GM19452 (cell line): ENCODE results near the gene CD28.

Experiments used
- ATAC-seq: cut with Tn5 transposase; IDR thresholded peaks from one replicate; pipeline ENCODE4 v1.9.1; 2021; ENCODE audit not compliant: unreplicated experiment

The CD28 gene

DNA sequence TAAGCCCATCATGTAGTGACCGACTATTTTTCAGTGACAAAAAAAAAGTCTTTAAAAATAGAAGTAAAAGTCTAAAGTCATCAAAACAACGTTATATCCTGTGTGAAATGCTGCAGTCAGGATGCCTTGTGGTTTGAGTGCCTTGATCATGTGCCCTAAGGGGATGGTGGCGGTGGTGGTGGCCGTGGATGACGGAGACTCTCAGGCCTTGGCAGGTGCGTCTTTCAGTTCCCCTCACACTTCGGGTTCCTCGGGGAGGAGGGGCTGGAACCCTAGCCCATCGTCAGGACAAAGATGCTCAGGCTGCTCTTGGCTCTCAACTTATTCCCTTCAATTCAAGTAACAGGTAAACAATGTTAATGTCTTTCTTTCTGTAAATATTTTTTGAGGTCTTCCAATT is at the start of gene CD28:
Gene CD28, plus strand, starts transcription at position 237 of the 400 bp plus-strand sequence. Its CDS starts 58 bp downstream, at position 295.
- peak; percentile 100 for ATAC-seq

DNA sequence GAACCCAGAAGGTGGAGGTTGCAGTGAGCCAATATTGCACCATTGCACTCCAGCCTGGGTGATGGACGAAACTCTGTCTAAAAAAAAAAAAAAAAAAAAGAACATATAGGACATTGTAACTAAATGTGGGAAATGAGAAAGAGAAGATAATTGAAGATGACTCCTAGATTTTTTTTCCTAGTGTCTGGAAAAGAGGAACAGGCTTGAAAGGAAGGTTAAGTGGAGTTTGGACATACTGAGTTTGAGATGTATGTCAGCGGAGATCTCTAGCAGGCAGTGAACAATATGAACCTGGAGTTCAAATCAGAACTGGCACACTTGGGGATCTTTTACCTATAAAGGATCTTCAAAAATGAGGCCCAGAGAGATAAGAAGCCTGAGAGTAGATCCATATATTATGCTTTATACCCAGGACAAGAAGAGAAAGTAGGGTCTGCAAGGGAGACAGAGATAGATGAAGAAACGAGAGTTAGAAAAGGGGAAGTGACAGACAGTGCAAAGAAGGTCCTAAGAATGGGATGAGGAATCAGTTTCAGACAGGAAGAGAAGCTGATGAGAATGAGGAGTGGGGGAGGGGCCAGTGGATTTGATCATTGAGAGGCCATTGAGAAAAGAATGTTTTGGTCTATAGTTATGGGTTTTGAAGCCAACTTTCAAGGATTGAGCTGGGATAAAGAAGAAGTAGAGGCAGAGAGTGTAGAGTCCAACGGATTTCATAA is 46.9 kb upstream of the CD28 start:
- ATAC-seq, result peak; percentile 61

DNA sequence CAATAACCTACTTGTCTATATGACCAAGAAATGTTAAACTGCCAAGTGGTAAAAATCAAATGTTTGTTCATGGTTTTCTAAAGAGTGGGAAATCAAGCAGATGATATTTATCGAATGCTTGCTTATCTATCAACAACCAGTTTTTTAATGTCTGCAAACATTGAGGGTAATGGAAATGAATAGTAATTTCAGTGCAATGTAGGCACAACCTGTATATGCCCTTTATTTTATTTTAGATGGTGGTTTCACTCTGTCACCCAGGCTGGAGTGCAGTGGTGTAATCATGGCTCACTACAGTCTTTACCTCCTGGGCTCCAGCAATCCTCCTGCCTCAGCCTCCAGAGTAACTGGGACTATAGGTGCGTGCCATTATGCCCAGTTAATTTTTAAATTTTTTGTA is 46.0 kb upstream of the CD28 start:
- no peak for ATAC-seq

DNA sequence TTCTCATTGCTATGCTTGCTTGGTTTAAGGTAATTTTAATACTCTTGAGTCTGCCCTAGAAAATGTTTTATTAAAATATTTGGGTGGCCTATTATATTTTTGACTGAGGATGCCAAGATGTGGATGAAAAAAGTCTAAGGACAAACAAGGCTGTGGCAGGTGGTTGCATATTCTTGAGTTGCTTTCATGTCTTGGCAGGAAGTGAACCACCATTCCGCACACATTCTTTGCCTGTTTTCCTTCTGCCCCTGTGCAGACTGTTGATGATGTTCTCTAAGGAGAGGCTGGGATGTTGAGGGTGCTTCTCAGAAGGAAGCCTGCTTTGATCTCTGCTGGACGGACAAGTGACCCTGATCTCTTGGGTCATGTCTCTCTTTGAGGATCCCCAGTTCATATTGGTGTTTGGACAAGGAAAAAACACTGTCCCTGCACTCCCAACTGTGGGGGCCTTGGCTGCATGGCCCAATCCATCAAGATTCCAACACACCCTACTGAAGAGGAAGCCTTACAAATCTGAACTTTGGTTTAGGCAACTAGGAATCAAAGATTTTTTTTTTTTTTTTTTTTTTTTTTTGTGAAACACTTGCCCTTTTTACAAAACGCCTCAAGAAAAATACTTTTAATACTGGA is 45.0 kb upstream of the CD28 start:
- no peak for ATAC-seq

DNA sequence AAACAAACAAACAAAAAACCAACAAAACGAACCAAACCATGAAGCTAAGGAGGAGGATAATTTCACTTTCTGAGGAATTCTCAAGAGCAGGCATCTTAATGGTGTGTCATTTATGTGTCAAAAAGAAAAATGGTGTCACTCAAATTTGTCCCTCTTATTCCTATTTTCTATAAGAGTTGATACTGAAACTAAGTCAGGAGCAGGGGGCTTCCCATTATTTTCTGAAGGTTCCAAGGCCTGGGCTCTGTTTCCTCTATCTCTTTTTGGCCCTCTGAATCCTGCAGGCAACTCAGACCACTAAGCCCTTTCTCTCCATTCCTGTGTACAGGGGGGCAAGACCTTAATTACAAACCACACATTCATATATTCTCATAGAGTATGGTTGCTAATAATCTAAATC is 44.0 kb upstream of the CD28 start:
- no peak for ATAC-seq

DNA sequence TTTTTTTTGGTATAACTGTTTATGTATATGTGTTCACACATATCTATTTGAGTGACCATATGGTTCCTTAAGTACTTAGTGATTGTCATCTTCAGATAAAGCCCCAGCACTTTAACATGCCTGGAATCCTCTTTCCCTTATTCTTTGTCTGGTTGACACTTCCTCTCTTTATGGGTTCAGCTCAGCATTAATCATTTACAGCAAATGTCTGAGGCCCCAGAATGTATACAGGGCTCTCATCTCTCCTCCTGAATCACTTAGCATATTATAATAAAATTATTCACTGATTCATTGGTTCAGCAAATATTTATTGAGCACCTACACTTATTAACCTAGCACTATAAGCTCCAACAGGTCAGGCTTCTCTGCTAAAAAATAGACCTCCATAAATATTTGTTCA is 43.5 kb upstream of the CD28 start:
- no peak for ATAC-seq

DNA sequence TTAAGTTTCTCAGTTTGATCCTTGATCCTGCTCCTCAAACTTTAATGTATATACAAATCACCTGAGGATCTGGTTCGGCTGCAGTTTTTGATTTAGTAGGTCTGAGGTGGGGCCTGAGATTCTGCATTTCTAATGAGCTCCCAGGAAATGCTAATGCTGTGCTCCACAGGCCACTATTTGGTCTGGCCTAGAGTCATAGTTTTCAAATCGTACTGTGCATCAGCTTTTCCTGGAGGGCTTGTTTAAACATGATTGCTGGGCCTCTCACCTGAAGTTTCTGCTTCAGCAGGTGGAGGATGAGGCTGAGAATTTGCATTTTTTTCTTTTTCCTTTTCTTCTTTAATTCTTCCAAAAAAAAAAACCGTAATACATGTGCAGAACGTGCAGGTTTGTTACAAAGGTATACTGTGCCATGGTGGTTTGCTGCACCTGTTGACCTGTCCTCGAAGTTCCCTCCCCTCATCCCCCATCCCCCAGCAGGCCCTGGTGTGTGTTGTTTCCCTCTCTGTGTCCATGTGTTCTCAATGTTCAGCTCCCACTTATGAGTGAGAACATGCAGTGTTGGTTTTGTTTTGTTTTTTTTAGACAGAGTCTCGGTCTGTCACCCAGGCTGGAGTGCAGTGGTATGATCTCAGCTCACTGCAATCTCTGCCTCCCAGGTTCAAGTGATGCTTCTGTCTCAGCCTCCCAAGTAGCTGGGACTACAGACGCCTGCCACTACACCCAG is 42.2 kb upstream of the CD28 start:
- no peak for ATAC-seq

DNA sequence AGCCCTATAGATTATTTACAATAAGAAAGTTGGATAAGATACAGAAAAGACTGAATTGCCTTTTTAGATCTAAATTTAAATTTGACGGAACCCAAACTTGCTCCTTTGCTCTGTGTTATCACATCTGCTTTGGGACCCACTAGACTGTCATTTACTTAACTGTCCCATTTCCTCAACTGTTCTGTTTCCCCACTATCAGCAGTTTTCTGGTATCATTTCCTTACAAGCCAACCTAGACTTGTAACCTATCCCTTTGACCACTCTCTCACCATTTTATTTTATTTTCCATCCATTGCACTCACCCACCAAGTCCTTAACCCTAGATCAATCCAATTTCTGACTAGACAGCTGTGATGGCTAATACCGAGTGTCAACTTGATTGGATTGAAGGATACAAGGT is 38.6 kb upstream of the CD28 start:
- ATAC-seq, result no peak

DNA sequence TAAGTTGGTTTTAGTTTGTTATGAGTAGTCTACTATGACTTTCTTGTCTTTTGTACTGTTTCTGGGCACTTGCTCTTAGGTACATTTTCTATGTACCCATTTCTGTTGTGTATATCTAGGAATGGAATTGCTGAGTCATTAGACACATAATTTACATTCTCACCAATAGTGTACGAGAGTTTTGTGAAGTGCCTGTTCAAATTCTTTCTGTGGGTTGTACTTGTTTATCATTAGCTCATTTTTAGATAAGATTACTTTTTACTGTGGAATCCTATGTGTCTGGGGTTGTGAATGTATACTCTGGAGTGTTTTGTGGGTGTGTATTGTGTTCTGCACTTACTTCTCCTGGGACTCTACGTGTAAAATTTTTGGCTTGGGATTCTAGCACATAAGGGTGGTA is 36.6 kb upstream of the CD28 start:
- no peak for ATAC-seq

DNA sequence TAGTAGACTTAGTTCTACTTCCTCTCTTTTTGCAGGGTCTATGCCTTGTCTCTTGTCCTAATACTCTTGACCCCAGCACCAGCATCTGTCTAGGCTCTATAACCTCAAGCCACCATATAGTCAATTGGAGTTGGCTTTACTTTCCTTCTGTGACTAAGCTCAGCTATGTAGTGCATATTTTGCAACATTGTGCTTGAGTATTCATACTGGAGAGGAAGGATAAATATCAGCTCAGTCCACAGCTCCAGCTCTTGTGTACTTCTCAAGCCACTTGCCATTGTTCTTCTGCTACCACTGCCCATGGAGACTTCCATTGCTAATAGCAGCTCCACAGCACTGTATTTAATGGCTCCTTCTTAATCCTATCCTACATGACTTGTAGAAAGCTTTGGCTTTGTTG is 35.5 kb upstream of the CD28 start:
- ATAC-seq, result no peak

DNA sequence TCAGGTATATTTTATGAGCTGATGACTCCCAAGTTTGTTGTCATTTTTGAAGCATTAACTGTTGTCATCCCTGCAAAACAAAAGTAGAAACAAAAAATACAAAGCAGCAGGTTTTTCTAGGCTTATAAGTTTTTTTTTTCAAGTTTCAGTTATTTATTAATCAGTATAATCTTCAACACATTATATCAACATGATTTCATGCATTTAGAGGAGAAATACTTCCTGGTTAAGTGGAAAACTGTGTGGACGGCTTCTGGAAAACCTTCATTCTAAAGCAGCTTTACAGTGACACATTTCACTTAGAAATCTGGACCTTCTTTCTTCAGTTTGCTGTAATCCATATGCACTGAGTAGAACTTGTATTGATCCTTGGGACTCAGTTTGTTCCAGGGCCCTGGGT is 34.6 kb upstream of the CD28 start:
- no peak for ATAC-seq

DNA sequence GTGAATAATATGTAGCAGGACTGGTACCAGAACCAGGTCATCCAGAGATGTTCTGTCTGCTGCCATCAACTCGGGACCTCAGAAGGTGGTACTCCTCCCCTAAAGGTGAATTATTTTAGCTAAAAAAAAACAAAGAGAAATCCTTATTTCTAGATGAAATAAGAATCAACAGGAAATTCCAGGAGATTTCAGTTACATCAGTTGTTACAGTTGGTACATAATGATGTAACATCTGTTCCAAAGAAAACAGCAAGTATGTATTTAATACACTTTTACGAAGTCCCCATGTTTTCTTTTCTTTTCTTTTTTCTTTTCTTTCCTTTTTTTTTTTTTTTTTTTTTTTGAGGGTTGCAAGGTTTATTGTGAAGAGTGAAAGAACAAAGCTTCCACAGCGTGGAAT is 33.6 kb upstream of the CD28 start:
- ATAC-seq, result no peak

DNA sequence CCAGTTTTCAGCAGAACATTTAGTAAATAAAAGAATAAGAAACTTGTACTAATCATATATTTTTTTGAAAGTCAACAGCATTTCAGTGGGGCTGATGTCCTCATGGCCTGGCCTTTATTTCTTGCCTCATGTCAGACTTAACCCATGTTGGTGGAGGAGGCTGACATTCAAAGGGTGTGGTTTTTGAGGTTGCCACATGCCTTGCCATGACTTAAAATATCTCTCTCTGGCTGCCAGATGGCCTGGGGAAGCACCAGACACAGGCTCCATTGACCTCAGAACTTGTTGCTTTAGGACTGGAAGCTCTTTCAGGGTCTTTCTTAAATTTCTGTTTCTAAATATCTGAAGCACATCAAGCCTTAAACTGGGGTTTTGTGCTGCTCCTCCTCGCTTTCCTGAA is 32.5 kb upstream of the CD28 start:
- ATAC-seq, result peak; percentile 99

DNA sequence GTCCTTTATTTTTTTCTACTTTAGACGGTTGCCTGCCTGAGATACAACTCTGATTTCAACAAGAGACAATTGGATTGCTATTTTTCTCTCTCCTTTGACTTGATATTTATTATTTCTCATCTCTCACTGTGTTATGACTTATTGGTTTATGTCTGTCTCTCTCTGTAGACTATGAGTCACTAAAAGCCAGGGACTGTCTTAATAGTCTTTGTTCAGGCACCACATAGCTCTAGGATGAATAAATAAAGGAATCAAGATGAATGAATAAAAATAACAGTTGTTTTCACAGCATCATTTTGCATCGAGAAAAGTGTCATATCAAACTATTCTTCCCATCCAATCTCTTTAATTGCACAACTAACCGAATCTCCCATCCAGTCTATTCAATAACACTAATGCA is 31.4 kb upstream of the CD28 start:
- ATAC-seq, result no peak

DNA sequence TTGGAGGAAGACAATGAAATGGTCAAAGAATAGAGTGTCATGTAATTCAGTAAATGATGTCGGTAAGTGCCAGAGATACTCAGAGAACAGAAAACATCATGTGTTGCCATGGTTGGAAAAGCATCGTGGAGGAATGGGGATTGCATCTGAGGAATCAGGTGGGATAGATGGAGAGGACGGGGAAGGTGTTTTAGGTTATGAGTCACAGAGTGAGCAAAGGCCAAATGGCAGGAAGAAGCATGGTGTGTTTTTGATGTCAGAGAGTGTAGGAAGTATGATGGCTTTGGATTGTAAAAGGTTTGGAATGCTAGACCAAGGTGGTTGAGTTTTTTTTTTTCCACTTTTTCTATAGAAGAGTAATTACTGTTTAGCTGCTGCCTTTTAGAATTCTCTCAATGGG is 27.5 kb upstream of the CD28 start:
- no peak for ATAC-seq

DNA sequence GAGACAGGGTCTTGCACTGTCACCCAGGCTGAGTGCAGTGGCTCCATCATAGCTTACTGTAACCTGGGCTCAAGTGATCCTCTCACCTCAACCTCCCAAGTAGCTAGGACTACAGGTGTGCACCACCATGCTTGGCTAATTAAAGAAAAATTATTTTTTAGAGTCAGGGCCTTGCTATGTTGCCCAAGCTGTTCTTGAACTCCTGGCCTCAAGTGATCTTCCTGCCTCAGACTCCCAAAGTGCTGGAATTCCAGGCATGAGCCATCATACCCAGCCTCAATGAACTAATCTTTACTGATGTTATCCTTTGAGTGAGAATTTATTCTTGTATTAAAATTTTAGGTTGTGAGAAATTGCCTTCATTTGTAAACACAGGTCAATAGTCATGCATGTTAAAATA is 27.0 kb upstream of the CD28 start:
- no peak for ATAC-seq

DNA sequence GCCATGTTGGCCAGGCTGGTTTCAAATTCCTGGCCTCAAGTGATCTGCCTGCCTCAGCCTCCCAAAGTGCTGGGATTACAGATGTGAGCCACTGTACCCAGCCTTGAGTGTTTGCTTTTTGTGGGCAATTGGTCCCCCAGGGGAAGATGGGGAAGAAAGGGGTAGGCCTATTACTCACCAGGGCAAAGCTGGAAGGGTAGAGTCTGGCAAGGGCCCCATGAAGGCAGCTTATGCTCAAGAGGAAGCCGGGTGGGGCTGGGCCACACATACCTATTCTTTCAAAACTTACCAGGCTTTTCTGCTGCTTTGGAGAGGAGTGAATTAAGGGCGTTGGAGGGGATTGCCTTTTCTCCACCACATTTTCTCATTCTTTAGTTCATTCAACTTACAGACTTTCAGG is 24.5 kb upstream of the CD28 start:
- ATAC-seq, result no peak

DNA sequence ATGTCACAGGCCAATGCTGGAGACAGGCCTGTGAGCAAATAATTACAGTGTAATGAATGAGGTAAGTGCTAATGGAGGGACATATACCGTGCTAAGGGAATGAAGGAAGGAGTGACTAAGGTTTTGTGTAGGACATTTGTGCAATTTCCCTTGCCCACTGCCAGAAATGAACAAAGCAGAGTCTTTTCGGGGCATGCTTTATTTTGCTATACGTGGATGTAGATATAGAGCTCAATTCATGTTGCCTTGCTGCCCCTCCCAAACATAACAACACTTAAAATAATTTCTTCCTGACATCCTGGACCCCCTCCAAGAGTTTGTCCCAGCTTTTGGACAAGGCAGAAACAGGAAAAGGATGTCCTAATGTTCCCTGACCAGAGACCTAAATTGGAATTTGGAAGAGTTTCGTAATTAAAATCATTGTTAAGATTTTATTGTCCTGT is 23.7 kb upstream of the CD28 start:
- no peak for ATAC-seq

DNA sequence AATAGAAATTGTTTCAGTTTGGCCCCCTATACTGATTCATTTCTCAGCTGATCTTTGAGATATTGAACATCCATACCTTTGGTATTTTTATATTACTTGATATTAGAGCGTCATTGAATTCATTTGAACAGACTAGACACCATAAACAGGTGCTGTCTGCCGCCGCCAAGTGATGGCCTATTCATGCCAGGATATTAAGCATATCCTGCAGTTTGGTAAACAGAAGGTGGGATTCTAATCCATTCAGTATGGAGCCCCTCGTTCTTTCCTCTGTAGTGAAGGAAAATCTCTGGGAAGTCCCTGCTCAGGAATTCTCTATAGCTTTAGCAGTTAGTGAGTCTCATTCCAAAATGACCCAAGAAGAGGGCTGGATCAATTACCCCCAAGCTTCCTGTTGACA is 23.0 kb upstream of the CD28 start:
- no peak for ATAC-seq

DNA sequence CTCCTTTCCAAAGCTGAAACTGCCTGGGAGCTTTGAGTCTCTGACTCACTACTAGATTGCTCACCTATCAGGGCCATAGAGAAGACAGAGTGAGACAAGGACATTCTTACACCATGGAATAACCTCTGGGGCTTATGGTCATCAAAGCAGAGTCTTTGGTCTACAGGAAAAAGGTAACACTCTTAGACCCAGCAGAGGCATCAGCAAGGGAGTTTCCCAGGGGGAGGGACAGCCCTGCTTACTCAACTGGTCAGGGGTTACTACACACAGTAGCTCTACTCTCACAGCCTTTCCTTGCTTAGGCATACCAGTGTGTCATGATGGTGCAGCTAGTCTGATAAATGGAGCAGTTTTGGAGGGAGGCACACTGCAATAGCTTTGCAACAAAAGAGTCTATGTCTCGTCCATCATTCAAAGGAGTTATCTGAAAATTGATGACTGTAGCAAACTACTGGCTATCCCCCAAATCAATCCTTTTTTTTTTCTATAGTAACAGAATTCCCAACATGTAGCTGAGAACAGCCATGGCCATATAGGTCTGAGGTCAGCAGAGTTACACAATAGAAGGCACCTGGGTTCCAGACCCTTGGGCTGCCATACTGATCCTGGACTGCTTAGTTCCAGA is 22.4 kb upstream of the CD28 start:
- ATAC-seq, result peak; percentile 84

DNA sequence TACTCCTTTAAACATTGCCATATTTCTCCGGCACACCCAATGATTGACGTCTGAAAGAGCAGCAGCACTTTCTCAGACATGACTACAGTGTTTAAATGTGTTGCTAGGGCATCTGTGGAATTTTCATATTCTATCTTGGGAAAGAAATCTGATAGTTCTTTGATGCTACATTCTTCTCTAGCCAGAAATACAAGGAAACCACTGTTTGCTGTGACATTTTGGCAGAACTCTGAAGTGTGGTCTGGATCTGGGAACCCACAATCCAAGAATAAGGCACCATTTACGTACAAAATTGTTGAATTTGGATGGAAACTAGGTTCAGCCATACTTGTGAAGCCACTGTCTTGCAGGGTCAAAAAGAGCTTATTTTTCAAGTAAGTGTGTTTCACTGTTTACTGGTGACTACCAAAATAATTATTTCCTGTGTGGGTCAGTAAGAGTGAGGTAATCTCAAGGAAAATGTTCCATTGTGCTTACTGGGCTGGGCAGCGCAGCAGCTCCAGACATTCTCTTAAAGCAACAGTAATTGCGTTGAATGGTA is 21.3 kb upstream of the CD28 start:
- no peak for ATAC-seq
